GM12875 (cell line): ENCODE measurements around the gene WNT9A.
"Not testable (repeated sequence)": the region's sequence is repeated elsewhere in the genome, so short reads cannot be mapped to it uniquely, and the experiment has no call there.

Experiments
- H3K4me3 ChIP-seq: one replicate; pipeline ENCODE4 v1.5.1; 2011; ENCODE audit warnings: low read depth, low read length, control low read depth
- CTCF ChIP-seq: IDR thresholded peaks from 2 replicates; pipeline ENCODE4 v1.5.1; 2011; ENCODE audit warnings: low read depth, mild to moderate bottlenecking, control low read depth, inconsistent platforms, low read length, moderate library complexity, borderline replicate concordance; ENCODE audit not compliant: insufficient read depth

The WNT9A gene

DNA sequence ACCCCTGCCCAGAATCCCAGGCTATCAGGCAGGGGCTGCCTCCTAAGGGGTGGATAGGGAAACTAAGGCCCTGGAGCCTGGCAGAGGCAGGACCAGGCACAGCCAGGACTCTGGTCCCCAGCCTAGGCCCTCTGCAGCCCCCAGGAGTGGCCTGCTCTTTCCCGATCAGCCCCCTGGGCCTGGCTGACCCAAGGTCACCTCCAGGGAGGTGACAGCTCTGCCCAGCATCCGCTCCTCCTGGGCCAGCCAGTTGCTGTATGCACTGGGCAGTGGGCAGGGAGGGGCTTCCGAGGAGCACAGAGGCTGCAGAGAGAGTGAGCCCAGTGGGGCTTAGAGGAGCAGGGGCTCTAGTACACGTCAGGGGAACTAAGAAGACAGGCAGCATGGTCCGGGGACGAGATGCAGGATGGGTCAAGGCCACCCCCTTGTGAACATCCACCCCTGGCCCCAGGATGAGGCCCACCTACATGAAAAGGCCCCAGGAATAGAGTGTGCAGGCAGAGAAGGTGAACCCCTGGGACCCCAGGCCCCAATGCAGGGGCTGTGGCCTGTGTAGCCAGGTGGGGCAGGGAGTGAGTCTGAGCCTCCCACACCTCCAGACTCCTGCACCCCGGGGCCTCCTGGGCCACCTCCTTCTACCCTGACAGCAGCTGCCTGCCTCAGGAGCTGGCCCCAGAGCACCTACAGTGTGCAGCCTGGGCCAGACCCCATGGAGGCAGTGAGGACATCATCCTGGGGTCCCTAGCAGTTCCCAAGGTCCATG is 32.8 kb downstream of the WNT9A start:
- no peak for TF ChIP-seq CTCF
- H3K4me3 ChIP-seq = no peak overlapping the region

- no peak for TF ChIP-seq CTCF
- H3K4me3 ChIP-seq = no peak overlapping the region
Measured at GRCh38 chr1:227913764-227914721, 33.7 kb downstream of the WNT9A start.

DNA sequence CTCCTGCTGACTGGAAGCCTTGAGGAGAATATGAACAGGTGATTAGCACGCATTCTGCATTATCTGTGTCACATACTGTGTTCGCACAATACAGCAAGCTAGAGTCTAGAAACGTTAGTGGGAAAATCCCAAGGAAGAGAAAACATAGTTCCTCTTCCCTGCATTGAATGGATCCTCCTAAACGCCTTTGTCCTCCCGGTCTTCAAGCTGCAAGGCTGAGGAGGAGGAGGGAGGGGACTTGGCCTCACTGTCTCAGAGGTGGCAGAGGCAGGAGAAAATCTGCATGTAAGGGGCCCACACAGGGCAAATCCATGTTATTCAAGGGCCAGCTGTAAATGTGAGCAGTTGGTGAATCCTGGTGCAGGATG is 34.4 kb downstream of the WNT9A start:
- no peak for TF ChIP-seq CTCF
- H3K4me3 ChIP-seq = no peak overlapping the region

GRCh38 chr1:227912866-227913265 is 34.9 kb downstream of the WNT9A start:
- no peak for TF ChIP-seq CTCF
- H3K4me3 ChIP-seq = no peak overlapping the region

- no peak for TF ChIP-seq CTCF
- no peak overlapping the region for H3K4me3 ChIP-seq
Measured at GRCh38 chr1:227911376-227911775, 36.4 kb downstream of the WNT9A start.

DNA sequence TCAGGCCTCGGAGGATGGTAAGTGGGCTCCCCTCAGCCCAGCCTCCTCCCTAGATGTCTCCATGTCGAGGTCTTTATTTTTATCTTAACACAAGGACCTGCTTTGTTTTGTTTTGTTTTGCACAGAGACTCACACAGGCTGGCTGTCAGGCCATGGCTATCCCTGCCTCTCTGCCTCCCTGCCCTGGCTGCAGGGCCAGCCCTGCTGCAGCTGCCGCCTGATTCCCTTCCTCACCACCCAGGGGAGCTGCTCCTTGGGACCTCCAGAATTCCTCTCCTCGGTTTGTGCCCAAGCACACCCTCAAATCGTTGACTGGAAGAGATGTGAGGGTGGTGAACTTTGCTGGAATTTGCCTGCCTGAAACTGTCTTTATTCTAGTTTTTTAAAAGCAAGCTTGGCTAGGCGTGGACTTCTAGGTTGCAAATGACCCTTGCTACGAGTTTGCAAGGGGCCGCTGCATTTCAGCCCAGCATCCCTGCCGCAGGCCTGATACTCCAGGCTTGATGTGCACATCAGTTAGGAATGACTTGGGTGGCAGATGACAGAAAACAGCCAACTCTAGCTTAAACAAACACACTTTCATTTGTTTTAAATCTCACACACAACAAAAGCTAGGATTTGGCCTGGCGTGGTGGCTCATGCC is 37.1 kb downstream of the WNT9A start:
- H3K4me3 ChIP-seq = no peak overlapping the region
- TF ChIP-seq CTCF = no peak

DNA sequence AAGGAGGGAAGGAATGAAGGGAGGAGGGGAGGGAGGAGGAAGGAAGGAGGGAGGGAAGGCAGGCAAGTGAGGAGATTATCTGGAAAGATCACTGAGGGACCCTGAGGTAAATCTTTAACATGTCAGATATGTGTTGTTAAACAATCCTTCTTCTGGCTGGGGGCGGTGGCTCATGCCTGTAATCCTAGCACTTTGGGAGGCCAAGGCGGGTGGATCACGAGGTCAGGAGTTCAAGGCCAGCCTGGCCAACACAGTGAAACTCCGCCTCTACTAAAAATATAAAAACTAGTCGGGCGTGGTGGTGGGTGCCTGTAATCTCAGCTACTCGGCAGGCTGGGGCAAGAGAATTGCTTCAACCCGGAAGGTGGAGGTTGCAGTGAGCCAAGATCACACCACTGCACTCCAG is 37.8 kb downstream of the WNT9A start:
- H3K4me3 ChIP-seq = not testable (repeated sequence)
